ENCODE results near the gene KRT12. TPM values are rescaled to one million over a fixed set of nuclear protein-coding genes. Genes with fewer than 3 reads are reported as not detected.

The KRT12 gene
- total RNA-seq, 1 experiment from 2014 or later: not detected

- no peak for TF ChIP-seq CTCF (IDR thresholded peaks at IDR 0.05; ENCODE audit: insufficient read depth in 1 of 2, low read depth in 1 of 2, low read length in 1 of 2, severe bottlenecking in 1 of 2, unreplicated experiment in 1 of 2)
- Histone ChIP-seq H3K4me3 (ENCODE audit: low read depth, low read length) (no peak overlapping the region), H3K9me3 (no peaks in the 10 kb centered on the region), H3K36me3 (ENCODE audit: control insufficient read depth, insufficient read depth, low read length) (no peaks in the 10 kb centered on the region), H3K27me3 (replicated peaks; ENCODE audit: control insufficient read depth, insufficient read depth, low read length) (no peaks in the 10 kb centered on the region), H3K4me1 (no peaks in the 10 kb centered on the region)
- no TSS peak for BruUV-seq (replicated peaks)
- Mint-ChIP-seq H3K27me3 (ENCODE audit: insufficient read depth, unreplicated experiment) (no peaks in the 10 kb centered on the region), H3K4me3 (ENCODE audit: unreplicated experiment) (no peak overlapping the region), H3K36me3 (ENCODE audit: insufficient read depth, unreplicated experiment) (no peaks in the 10 kb centered on the region), H3K27ac (ENCODE audit: unreplicated experiment) (no peak overlapping the region), H3K9me3 (ENCODE audit: unreplicated experiment) (no peaks in the 10 kb centered on the region), H3K4me1 (ENCODE audit: low read depth, unreplicated experiment) (no peaks in the 10 kb centered on the region)
- no peak for DNase-seq
- intact Hi-C loops (cut with micrococcal nuclease; ENCODE audit: unreplicated experiment): no loop called here
- POLR2A ChIA-PET: no interaction called here
- CTCF ChIA-PET: no interaction called here
These were observed 5.4 kb upstream of the KRT12 start for GRCh38 chr17:40872416-40872815.

GRCh38 chr17:40871316-40871715 is 4.3 kb upstream of the KRT12 start:
- Mint-ChIP-seq H3K9me3 (ENCODE audit: unreplicated experiment) (no peaks in the 10 kb centered on the region), H3K27me3 (ENCODE audit: insufficient read depth, unreplicated experiment) (no peaks in the 10 kb centered on the region), H3K36me3 (ENCODE audit: insufficient read depth, unreplicated experiment) (no peaks in the 10 kb centered on the region), H3K4me3 (ENCODE audit: unreplicated experiment) (no peak overlapping the region), H3K4me1 (ENCODE audit: low read depth, unreplicated experiment) (no peaks in the 10 kb centered on the region), H3K27ac (ENCODE audit: unreplicated experiment) (no peak overlapping the region)
- Histone ChIP-seq H3K36me3 (ENCODE audit: control insufficient read depth, insufficient read depth, low read length) (no peaks in the 10 kb centered on the region), H3K27me3 (replicated peaks; ENCODE audit: control insufficient read depth, insufficient read depth, low read length) (no peaks in the 10 kb centered on the region), H3K4me3 (ENCODE audit: low read depth, low read length) (no peak overlapping the region), H3K4me1 (no peaks in the 10 kb centered on the region), H3K9me3 (no peaks in the 10 kb centered on the region)
- ChIA-PET CTCF (no interaction called here), POLR2A (no interaction called here)
- BruUV-seq (replicated peaks): no TSS peak
- no peak for TF ChIP-seq CTCF (IDR thresholded peaks at IDR 0.05; ENCODE audit: insufficient read depth in 1 of 2, low read depth in 1 of 2, low read length in 1 of 2, severe bottlenecking in 1 of 2, unreplicated experiment in 1 of 2)
- intact Hi-C loops (cut with micrococcal nuclease; ENCODE audit: unreplicated experiment): no loop called here
- no peak for DNase-seq

- ChIA-PET CTCF (no interaction called here), POLR2A (no interaction called here)
- H3K27me3 ChIP-seq (replicated peaks; ENCODE audit: control insufficient read depth, insufficient read depth, low read length): no peaks in the 10 kb centered on the region
- DNase-seq: no peak
- no peak overlapping the region for H3K4me3 ChIP-seq (ENCODE audit: low read depth, low read length)
- Mint-ChIP-seq H3K4me1 (ENCODE audit: low read depth, unreplicated experiment) (no peaks in the 10 kb centered on the region), H3K4me3 (ENCODE audit: unreplicated experiment) (no peak overlapping the region), H3K9me3 (ENCODE audit: unreplicated experiment) (no peaks in the 10 kb centered on the region), H3K36me3 (ENCODE audit: insufficient read depth, unreplicated experiment) (no peaks in the 10 kb centered on the region), H3K27me3 (ENCODE audit: insufficient read depth, unreplicated experiment) (no peaks in the 10 kb centered on the region), H3K27ac (ENCODE audit: unreplicated experiment) (no peak overlapping the region)
- no peak for TF ChIP-seq CTCF (IDR thresholded peaks at IDR 0.05; ENCODE audit: insufficient read depth in 1 of 2, low read depth in 1 of 2, low read length in 1 of 2, severe bottlenecking in 1 of 2, unreplicated experiment in 1 of 2)
- intact Hi-C loops (cut with micrococcal nuclease; ENCODE audit: unreplicated experiment): no loop called here
- no peaks in the 10 kb centered on the region for H3K36me3 ChIP-seq (ENCODE audit: control insufficient read depth, insufficient read depth, low read length)
- H3K4me1 ChIP-seq: no peaks in the 10 kb centered on the region
- BruUV-seq (replicated peaks): no TSS peak
- H3K9me3 ChIP-seq: no peaks in the 10 kb centered on the region
These were observed 3.1 kb upstream of the KRT12 start for GRCh38 chr17:40870136-40870535.
